AG04449 (cell line): ENCODE results near the gene GOLGA6L7.
"Not testable (repeated sequence)": the region's sequence is repeated elsewhere in the genome, so short reads cannot be mapped to it uniquely, and the experiment has no call there.

Experiments
- CTCF ChIA-PET: fragments of 350-600 bp; formaldehyde crosslinking; extraction: SDS; loops from one replicate; lab custom pipeline; 2021; ENCODE audit warnings: antibody characterized with exemption; lab: Yijun Ruan, JAX
- POLR2A ChIA-PET: fragments of 400-600, 350-600 bp; formaldehyde crosslinking; extraction: SDS; loops from one replicate; lab custom pipeline; 2020; ENCODE audit warnings: antibody characterized with exemption, inconsistent platforms; lab: Yijun Ruan, JAX
- DNase-seq: peaks from one replicate; pipeline ENCODE4 v3.0.0-alpha.2; 2010; ENCODE audit warnings: low read depth, low spot score
- H3K4me3 ChIP-seq: 2 replicates; pipeline ENCODE4 v1.5.1; 2011; ENCODE audit warnings: low read depth, mild to moderate bottlenecking, control low read depth, low read length
- CTCF ChIP-seq: IDR thresholded peaks from one replicate; pipeline ENCODE4 v1.5.1; 2011; ENCODE audit warnings: mild to moderate bottlenecking, moderate library complexity, low read length, control low read depth, inconsistent platforms; ENCODE audit not compliant: insufficient read depth; ENCODE audit errors: missing control alignments

The GOLGA6L7 gene, protein sequence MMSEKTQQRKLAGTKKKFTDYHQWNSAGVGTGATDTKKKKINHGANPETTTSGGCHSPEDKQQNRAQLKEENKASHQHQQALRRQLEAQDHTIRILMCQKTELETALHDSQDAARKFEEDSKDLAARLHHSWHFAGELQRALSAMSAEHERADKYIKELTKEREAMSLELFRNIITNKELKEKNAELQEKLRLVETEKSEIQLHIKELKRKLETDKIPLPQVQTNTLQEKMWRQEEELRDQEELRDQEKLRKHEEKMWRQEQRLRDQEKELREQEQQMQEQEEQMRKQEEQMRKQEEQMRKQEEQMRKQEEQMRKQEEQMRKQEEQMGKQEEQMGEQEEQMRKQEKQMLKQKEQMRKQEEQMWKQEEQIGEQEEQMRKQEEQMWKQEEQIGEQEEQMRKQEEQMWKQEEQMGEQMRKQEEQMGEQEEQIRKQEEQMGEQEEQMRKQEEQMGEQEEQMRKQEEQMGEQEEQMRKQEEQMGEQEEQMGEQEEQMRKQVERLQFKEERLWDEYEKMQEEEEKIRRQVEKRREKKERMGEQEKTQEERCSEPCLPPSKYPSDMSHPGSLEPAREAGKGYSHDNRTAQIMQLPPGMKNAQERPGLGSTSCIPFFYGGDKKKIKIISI

DNA sequence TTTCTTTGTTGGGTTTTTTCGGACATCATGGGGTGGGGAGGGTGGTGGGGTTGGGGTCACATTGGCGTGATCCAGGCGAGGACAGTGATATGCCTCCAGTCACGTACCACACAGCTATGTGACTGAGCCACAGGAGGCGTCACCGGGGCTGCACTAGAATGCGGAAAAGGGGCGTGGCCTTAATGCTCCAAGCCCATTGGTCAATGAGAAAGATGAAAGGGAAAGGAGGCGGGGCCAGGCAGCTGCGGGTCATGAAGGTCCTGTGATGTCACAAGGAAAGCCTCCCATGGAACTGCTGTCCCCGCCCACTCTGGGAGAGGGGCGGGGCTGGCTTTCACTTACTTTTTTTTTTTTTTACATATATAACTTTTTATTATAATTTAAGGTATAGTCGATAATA is at the start of gene GOLGA6L7:
Gene GOLGA6L7, minus strand, starts transcription at position 124 of the 400 bp plus-strand sequence. Its CDS starts 95 bp downstream, at position 29.
- CTCF ChIA-PET, POLR2A ChIA-PET, H3K4me3 ChIP-seq, DNase-seq: not testable (repeated sequence)

DNA sequence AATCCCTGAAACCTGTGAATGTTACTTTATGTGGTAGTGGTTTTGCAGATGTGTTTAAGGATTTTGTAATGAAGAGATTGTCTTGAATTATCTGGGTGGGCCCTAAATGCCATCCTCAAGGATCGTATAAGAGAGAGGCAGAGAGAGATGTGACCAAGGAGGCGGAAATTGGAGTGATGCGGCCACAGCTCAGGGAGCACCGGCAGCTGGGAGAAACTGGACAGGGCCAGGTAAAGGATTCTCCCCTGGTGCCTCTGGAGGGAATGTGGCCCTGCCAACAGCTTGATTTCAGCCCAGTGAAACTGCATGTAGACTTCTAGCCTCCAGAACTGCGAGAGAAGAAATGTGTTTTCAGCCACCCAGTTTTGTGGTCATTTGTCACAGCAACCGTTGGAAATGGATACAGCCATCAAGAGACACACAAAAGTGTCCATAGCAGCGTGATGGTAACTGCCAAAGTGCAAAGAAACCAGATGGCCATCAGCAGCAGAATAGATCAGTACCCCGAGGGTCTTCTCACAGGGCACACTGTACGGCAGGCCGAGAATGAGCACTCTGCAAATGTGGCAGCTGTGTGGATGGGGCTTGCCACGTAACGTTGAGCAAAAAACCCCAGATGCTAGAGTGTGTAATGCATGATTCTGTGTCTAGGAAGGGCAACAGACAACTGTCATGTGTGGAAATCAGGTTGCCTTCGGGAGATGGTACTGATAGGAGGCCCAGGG is 49.6 kb upstream of the GOLGA6L7 start:
- ChIA-PET POLR2A (no interaction called here), CTCF (interaction anchor here (1.0 to 2.0 kb wide), 2 partner anchors 14 to 205 kb away, joined by 3 to 9 read pairs; no protein-coding TSS in a partner anchor)
- no peak overlapping the region for H3K4me3 ChIP-seq
- no peak for DNase-seq
- TF ChIP-seq CTCF, result no peak

- peak; percentile 90 for DNase-seq
- POLR2A ChIA-PET, result no interaction called here
- CTCF ChIA-PET, result no interaction called here
- no peak for TF ChIP-seq CTCF
- H3K4me3 ChIP-seq, result no peak overlapping the region
Measured at GRCh38 chr15:28896951-28897350, 48.5 kb upstream of the GOLGA6L7 start.

DNA sequence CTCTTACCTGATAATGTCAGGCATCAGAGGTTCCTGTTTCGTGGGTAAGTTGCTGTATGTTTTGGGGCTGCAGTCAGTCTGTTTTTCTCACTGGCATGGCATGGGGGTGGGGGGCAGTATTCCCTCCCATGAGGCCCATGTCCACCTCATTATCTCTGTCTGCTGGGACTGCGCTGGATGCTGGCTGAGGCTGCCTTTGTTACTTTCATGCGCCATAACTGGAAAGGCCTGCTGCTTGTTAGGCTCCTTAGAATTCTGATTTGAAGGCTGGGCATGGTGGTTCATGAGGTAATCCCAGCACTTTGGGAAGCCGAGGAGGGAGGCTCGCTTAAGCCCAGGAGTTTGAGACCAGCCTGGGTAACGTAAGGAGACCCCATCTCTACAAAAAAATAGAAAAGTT is 47.1 kb upstream of the GOLGA6L7 start:
- TF ChIP-seq CTCF, result no peak
- ChIA-PET POLR2A (no interaction called here), CTCF (interaction anchor here (0.8 to 1.0 kb wide), 2 partner anchors 207 to 208 kb away, joined by 3 read pairs; no protein-coding TSS in a partner anchor)
- no peak overlapping the region for H3K4me3 ChIP-seq
- DNase-seq, result no peak

GRCh38 chr15:28895146-28895545 is 46.7 kb upstream of the GOLGA6L7 start:
- H3K4me3 ChIP-seq, result no peak overlapping the region
- DNase-seq, result no peak
- ChIA-PET CTCF (interaction anchor here (0.8 kb wide), 1 partner anchor 207 kb away, joined by 3 read pairs; no protein-coding TSS in a partner anchor), POLR2A (no interaction called here)
- TF ChIP-seq CTCF, result no peak

- CTCF ChIA-PET, result interaction anchor here (1.0 kb wide), 1 partner anchor 208 kb away, joined by 4 read pairs; no protein-coding TSS in a partner anchor
- no peak overlapping the region for H3K4me3 ChIP-seq
- TF ChIP-seq CTCF, result no peak
- POLR2A ChIA-PET, result no interaction called here
- no peak for DNase-seq
Measured at GRCh38 chr15:28894631-28895030, 46.2 kb upstream of the GOLGA6L7 start.
